Spleen (tissue), 11 donors: Measurements from ENCODE around the gene ALS2. TPM values are rescaled to one million over a fixed set of nuclear protein-coding genes. Genes with fewer than 3 reads are reported as not detected.

ENCODE experiments used
- DNase-seq: peaks from one replicate; pipeline ENCODE4 v3.0.0-alpha.2; 2020
- H3K27ac ChIP-seq, 8 donors: fragments of 200-600 bp; sonication (generic) in 7 of 8; 1 replicate in 4 of 8; 2 replicates in 4 of 8; pipeline versions ENCODE4 v1.5.0 to v1.8.0; 2016 to 2021; ENCODE audit warnings: inconsistent platforms in 4 of 8, mild to moderate bottlenecking in 4 of 8, moderate library complexity in 1 of 8
- H3K27me3 ChIP-seq, 7 donors: fragments of 200-600 bp; sonication (generic) in 6 of 7; replicated peaks in 1 of 7; 1 replicate in 4 of 7; 2 replicates in 3 of 7; pipeline versions ENCODE4 v1.5.0 to v1.8.0; 2016 to 2021; ENCODE audit warnings: inconsistent platforms in 3 of 7, mild to moderate bottlenecking in 1 of 7
- H3K36me3 ChIP-seq, 6 donors: fragments of 200-600 bp; sonication (generic) in 5 of 6; 1 replicate in 4 of 6; 2 replicates in 2 of 6; pipeline versions ENCODE4 v1.5.0 to v1.8.0; 2016 to 2021; ENCODE audit warnings: inconsistent platforms in 2 of 6
- H3K4me1 ChIP-seq, 6 donors: fragments of 200-600 bp; sonication (generic) in 5 of 6; 1 replicate in 3 of 6; 2 replicates in 3 of 6; pipeline versions ENCODE4 v1.5.0 to v1.8.0; 2016 to 2021; ENCODE audit warnings: inconsistent platforms in 3 of 6
- H3K4me3 ChIP-seq, 8 donors: fragments of 200-600 bp; sonication (generic) in 7 of 8; 1 replicate in 4 of 8; 2 replicates in 4 of 8; pipeline versions ENCODE4 v1.5.0 to v1.8.0; 2016 to 2021; ENCODE audit warnings: inconsistent platforms in 4 of 8, mild to moderate bottlenecking in 4 of 8, moderate library complexity in 2 of 8
- H3K9me3 ChIP-seq, 8 donors: fragments of 200-600 bp; sonication (generic) in 7 of 8; 1 replicate in 4 of 8; 2 replicates in 4 of 8; pipeline versions ENCODE4 v1.5.0 to v1.8.0; 2016 to 2021; ENCODE audit warnings: inconsistent platforms in 4 of 8
- POLR2A ChIP-seq, 3 donors: fragments of 450-650 bp; IDR thresholded peaks; one replicate each; pipeline ENCODE4 v1.5.1; 2017; ENCODE audit warnings: antibody characterized with exemption in 3 of 3, mild to moderate bottlenecking in 1 of 3
- POLR2AphosphoS5 ChIP-seq, 3 donors: sonication (generic); formaldehyde crosslinking; IDR thresholded peaks; one replicate each; pipeline ENCODE4 v1.5.1; 2017; ENCODE audit warnings: antibody characterized with exemption in 3 of 3
- WGBS, 5 donors: extraction: QIAGEN DNeasy Blood & Tissue Kit in 3 of 5; methylation state at CpG; one replicate each; pipeline versions ENCODE4 v1.1.5 to v1.1.7; 2013 to 2018; 5-methylcytosine and 5-hydroxymethylcytosine counted together
- intact Hi-C: fragments of 100-400 bp; cut with DNase I; formaldehyde crosslinking; loops from one replicate; pipeline ENCODE4 v1.15.0; 2023; ENCODE audit warnings: low total_unique reads
- polyA plus RNA-seq, 3 donors: library from polyadenylated mRNA; stranded (reverse); fragments of 200-250 nt; gene quantifications; one replicate each; pipeline ENCODE4 v1.2.1, GENCODE V29; 2013
- total RNA-seq, 7 donors: library from RNA; depleted of rRNA in 3 of 7; stranded (reverse); fragments of >200 nt in 3 of 7; fragmentation: NEBNext Ultra II Directional in 4 of 7; extraction: Animal tissue kit (Norgen Biotek cat#: 25700) in 4 of 7; gene quantifications; one replicate each; pipeline versions ENCODE4 v1.1.0 to v1.2.1, GENCODE V29; 2016 to 2021
- TF ChIP-seq, protein P1 (sequence below), 11 experiments: fragments of 200-600 bp in 7 of 11; fragments of 450-650 bp in 4 of 11; sonication (generic) in 4 of 11; IDR thresholded peaks in 8 of 11; conservative IDR thresholded peaks in 3 of 11; 1 replicate in 7 of 11; 2 replicates in 4 of 11; pipeline versions ENCODE4 v1.4.0 to v1.8.0; 2016 to 2021; ENCODE audit warnings: antibody characterized with exemption in 11 of 11, inconsistent platforms in 4 of 11, mild to moderate bottlenecking in 1 of 11
- donor health status: healthy with polysubstance abuse.
- donor health status: DM: no; HTN: no; CAD: no; lungs with moderate emphysema.
- donor health status: DM: no; HTN: no; CAD: no.
- donor health status: Bipolar disorder and iron deficiency.
- donor health status: healthy.
- donor health status: DM: no; HTN: no; CAD: no.
- donor health status: DM: yes; HTN: yes; CAD: no.

ALS2 gene
- total and polyA plus RNA-seq, 10 donors, result 2.7 to 32.7 (median 16.0) TPM

DNA sequence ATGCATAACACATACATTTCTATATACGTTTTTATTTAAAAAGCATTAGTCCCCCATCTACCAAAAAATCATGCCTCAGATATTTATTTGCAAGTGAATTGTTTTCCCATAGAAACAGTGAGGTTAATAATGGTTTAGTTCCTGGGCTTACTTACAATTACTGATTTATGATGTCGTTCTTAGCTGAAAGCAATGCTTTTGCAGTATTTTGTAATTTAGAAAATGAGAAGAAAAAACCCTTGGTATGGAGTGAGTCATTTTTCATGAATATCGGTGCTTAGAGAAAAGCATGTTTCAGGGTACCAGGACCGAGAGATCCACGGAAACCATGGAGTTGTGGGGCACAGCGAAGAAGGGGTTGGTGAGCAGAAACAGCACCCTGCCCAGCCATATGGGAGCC, 13.6 kb upstream of the ALS2 start:
- DNase-seq, result no peak
- WGBS, 5 donors, result 85 to 94% (median 92%) methylated on average over 6 of the region's 6 CpGs
- Histone ChIP-seq H3K4me3 (no peak overlapping the region), H3K36me3 (no peaks in the 10 kb centered on the region), H3K4me1 (no peaks in the 10 kb centered on the region), H3K27me3 (peaks cover 0 to 2% (median 0%) of the 10 kb centered on the region in 7 donors), H3K27ac (no peak overlapping the region), H3K9me3 (no peaks in the 10 kb centered on the region)
- intact Hi-C loops, result no loop called here
- TF ChIP-seq POLR2A (IDR thresholded peaks at IDR 0.05), result no peak
- no peak for TF ChIP-seq POLR2AphosphoS5 (IDR thresholded peaks at IDR 0.05)
- TF ChIP-seq, protein P1, sequence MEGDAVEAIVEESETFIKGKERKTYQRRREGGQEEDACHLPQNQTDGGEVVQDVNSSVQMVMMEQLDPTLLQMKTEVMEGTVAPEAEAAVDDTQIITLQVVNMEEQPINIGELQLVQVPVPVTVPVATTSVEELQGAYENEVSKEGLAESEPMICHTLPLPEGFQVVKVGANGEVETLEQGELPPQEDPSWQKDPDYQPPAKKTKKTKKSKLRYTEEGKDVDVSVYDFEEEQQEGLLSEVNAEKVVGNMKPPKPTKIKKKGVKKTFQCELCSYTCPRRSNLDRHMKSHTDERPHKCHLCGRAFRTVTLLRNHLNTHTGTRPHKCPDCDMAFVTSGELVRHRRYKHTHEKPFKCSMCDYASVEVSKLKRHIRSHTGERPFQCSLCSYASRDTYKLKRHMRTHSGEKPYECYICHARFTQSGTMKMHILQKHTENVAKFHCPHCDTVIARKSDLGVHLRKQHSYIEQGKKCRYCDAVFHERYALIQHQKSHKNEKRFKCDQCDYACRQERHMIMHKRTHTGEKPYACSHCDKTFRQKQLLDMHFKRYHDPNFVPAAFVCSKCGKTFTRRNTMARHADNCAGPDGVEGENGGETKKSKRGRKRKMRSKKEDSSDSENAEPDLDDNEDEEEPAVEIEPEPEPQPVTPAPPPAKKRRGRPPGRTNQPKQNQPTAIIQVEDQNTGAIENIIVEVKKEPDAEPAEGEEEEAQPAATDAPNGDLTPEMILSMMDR (IDR thresholded peaks at IDR 0.05 in 8 of 11, conservative IDR thresholded peaks at IDR 0.05 in 3 of 11), result no peak

DNA sequence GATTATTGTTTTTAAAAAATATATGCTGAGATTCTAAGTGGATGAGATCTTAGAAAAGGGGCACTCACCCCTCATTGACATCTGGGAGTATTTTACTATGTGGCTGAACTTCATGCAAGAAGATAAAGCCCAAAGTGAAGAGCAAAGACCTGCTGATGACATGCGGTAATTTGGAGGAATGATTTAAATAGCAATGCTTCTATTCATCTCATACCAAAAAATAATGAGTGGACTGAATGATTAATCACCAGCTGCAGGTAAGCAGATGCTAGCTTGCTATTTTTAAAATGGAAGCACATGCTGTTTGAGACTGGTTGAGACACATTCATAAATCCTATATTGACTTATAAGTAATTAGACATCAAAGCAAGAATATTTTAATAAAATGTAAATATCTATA, 12.9 kb upstream of the ALS2 start:
- peaks cover 0 to 2% (median 0%) of the 10 kb centered on the region in 7 donors for H3K27me3 ChIP-seq

DNA sequence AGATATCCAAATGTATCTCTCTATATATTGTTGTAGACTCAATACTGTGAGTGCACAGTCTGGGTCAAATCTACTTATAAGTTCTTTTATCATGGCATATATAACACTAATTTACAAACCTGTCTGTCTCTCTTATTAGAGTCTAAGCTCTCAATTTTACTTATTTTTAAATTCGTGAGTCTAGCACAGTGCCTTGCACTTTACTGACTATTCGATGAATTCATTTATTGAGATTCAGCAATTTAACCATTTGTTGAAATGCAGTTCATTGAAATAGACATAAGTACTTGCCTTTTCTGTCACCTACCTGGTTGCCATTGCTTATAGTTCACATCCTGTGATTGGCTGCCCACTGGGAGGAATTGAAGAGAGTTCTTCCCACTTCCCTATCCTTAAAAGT, 10.3 kb upstream of the ALS2 start:
- Histone ChIP-seq H3K4me1 (peaks cover 0 to 4% (median 0%) of the 10 kb centered on the region in 6 donors), H3K4me3 (no peak overlapping the region), H3K27ac (no peak overlapping the region), H3K27me3 (peaks cover 0 to 2% (median 0%) of the 10 kb centered on the region in 7 donors), H3K9me3 (no peaks in the 10 kb centered on the region), H3K36me3 (no peaks in the 10 kb centered on the region)
- DNase-seq, result no peak
- intact Hi-C loops, result no loop called here
- WGBS, 5 donors, result 82 to 94% (median 89%) methylated on average over 2 of the region's 2 CpGs
- TF ChIP-seq POLR2A (IDR thresholded peaks at IDR 0.05) (no peak), POLR2AphosphoS5 (IDR thresholded peaks at IDR 0.05) (no peak)
- TF ChIP-seq, protein P1 (IDR thresholded peaks at IDR 0.05 in 8 of 11, conservative IDR thresholded peaks at IDR 0.05 in 3 of 11), result no peak

More for the DNA sequence above, 12.9 kb upstream of the ALS2 start:
- 90 to 93% (median 90%) methylated on average over 1 of the region's 1 CpG for WGBS, 5 donors
- H3K4me3 ChIP-seq, result no peak overlapping the region
- no peaks in the 10 kb centered on the region for H3K4me1 ChIP-seq
- no peaks in the 10 kb centered on the region for H3K9me3 ChIP-seq
- TF ChIP-seq, protein P1 (IDR thresholded peaks at IDR 0.05 in 8 of 11, conservative IDR thresholded peaks at IDR 0.05 in 3 of 11), result no peak
- no peak for TF ChIP-seq POLR2AphosphoS5 (IDR thresholded peaks at IDR 0.05)
- H3K27ac ChIP-seq, result no peak overlapping the region
- DNase-seq, result no peak
- H3K36me3 ChIP-seq, result no peaks in the 10 kb centered on the region
- intact Hi-C loops, result no loop called here

DNA sequence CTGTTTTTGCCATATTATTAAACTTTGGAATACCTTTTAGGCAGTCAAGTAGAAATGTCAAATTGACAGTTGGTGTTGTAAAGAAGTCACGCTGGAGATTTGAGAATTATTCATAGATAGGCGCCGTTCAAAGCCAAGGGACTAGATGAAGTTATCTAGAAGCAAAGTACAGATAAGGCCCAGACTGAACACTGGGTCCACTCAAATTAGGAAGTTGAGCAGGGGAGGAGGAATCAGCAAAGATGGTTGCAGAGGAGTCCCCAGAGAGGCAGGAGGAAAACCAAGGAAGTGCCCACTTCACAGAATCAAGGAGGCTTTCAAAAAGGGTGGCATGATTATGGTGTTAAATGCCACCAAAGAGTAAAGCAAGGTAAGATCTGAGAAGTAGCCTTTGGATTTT, 9.6 kb upstream of the ALS2 start:
- intact Hi-C loops, result no loop called here
- H3K27ac ChIP-seq, result no peak overlapping the region
- H3K4me3 ChIP-seq, result no peak overlapping the region
- no peak for DNase-seq
- H3K27me3 ChIP-seq, result peaks cover 0 to 2% (median 0%) of the 10 kb centered on the region in 7 donors
- TF ChIP-seq POLR2AphosphoS5 (IDR thresholded peaks at IDR 0.05), result no peak
- TF ChIP-seq, protein P1 (IDR thresholded peaks at IDR 0.05 in 8 of 11, conservative IDR thresholded peaks at IDR 0.05 in 3 of 11), result no peak
- no peak for TF ChIP-seq POLR2A (IDR thresholded peaks at IDR 0.05)
- H3K9me3 ChIP-seq, result no peaks in the 10 kb centered on the region
- WGBS, 5 donors, result 87 to 96% (median 92%) methylated on average over 3 of the region's 3 CpGs
- peaks cover 0 to 4% (median 0%) of the 10 kb centered on the region in 6 donors for H3K4me1 ChIP-seq
- no peaks in the 10 kb centered on the region for H3K36me3 ChIP-seq
